Left ventricle myocardium inferior (tissue), 1 donor: ENCODE data around the gene PRF1. TPM values are rescaled to one million over a fixed set of nuclear protein-coding genes. Genes with fewer than 3 reads are reported as not detected.
"Not testable (repeated sequence)": the region's sequence is repeated elsewhere in the genome, so short reads cannot be mapped to it uniquely, and the experiment has no call there.

Experiments used
- DNase-seq: peaks from one replicate; pipeline ENCODE4 v3.0.0-alpha.2; 2020
- H3K27ac ChIP-seq: fragments of 200-600 bp; replicated peaks from 2 replicates; pipeline ENCODE4 v1.8.0; 2021
- H3K27me3 ChIP-seq: fragments of 200-600 bp; 2 replicates; pipeline ENCODE4 v1.8.0; 2021; ENCODE audit warnings: low read depth
- H3K36me3 ChIP-seq: fragments of 200-600 bp; 2 replicates; pipeline ENCODE4 v1.8.0; 2021
- H3K4me1 ChIP-seq: fragments of 200-600 bp; 2 replicates; pipeline ENCODE4 v1.8.0; 2021
- H3K4me3 ChIP-seq: fragments of 200-600 bp; 2 replicates; pipeline ENCODE4 v1.8.0; 2021; ENCODE audit warnings: mild to moderate bottlenecking, moderate library complexity
- H3K9me3 ChIP-seq: fragments of 200-600 bp; replicated peaks from 2 replicates; pipeline ENCODE4 v1.8.0; 2021
- intact Hi-C: fragments of 100-400 bp; cut with micrococcal nuclease; formaldehyde crosslinking; loops from one replicate; pipeline ENCODE4 v1.11.0; 2022
- total RNA-seq: library from RNA; stranded (reverse); fragmentation: NEBNext Ultra II Directional; extraction: Animal tissue kit (Norgen Biotek cat#: 25700); gene quantifications from one replicate; pipeline ENCODE4 v1.2.1, GENCODE V29; 2021
- TF ChIP-seq, protein P1 (sequence below): fragments of 200-600 bp; IDR thresholded peaks from 2 replicates; pipeline ENCODE4 v1.8.0; 2021; ENCODE audit warnings: antibody characterized with exemption, mild to moderate bottlenecking, borderline replicate concordance
- donor health status: DM: no; HTN: yes; CAD: no; lungs with severe emphysema.

PRF1 gene
- total RNA-seq, 1 donor from 2014 or later: 2.6 TPM

DNA sequence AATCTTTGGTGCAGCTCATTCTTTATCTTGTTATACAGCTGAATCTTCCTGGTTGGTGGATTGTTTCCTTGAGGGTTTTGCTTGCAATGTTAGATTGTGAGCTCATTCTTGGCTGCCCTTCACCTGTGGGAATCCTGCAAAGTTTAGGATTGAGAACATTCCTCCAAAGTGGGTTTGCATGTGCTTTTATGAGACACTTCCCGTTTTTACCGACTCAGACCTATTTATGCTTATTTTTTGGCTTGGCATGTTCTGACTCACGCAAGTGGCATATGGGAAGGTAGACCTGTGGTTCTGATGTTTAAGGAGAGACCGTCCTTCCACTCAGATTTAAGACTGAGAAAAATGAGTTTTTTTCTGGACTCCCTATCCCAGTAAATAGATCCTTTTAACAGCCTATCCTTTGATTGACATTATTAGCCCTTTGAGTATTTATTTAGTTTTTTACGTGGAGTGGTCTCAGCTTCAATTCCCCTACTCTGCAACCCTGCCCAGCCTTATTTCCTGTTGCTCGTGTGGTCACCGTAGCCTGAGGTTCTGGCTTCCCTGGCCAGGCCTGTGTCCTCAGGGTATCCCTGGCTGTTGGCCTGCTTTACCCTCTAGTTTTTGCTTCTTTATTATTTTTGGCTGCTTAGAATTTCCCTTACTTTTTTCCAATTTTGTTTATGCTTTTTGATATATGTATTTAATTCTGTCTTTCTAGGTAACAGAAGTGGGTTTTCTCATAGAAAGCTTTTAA is 13.4 kb upstream of the PRF1 start:
- H3K27ac ChIP-seq: no peak overlapping the region
- TF ChIP-seq, protein P1, sequence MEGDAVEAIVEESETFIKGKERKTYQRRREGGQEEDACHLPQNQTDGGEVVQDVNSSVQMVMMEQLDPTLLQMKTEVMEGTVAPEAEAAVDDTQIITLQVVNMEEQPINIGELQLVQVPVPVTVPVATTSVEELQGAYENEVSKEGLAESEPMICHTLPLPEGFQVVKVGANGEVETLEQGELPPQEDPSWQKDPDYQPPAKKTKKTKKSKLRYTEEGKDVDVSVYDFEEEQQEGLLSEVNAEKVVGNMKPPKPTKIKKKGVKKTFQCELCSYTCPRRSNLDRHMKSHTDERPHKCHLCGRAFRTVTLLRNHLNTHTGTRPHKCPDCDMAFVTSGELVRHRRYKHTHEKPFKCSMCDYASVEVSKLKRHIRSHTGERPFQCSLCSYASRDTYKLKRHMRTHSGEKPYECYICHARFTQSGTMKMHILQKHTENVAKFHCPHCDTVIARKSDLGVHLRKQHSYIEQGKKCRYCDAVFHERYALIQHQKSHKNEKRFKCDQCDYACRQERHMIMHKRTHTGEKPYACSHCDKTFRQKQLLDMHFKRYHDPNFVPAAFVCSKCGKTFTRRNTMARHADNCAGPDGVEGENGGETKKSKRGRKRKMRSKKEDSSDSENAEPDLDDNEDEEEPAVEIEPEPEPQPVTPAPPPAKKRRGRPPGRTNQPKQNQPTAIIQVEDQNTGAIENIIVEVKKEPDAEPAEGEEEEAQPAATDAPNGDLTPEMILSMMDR: no peak
- H3K4me3 ChIP-seq: no peak overlapping the region
- H3K36me3 ChIP-seq: no peaks in the 10 kb centered on the region
- peaks cover 5% of the 10 kb centered on the region for H3K4me1 ChIP-seq
- H3K27me3 ChIP-seq: no peaks in the 10 kb centered on the region
- no peak for DNase-seq
- peaks cover 20% of the 10 kb centered on the region for H3K9me3 ChIP-seq
- intact Hi-C loops: no loop called here

DNA sequence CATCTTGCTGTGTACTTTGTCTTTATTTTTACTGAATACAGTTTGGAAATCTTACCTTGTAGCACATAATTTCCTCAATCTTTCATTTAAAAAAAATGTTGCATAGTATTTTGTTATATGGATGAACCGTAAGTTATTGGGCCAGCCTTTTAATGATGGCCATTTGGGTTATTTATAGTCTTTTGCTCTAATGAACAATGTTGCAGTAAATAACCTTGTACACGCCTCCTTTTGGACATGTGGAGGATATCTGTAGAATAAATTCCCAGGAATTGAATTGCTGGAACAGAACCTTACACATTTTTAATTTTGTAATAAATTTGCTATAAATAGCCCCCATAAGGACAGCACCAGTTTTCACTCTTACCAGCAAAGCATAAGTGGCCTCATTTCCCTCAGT is 12.7 kb upstream of the PRF1 start:
- intact Hi-C loops: no loop called here
- TF ChIP-seq, protein P1: no peak
- no peak for DNase-seq
- Histone ChIP-seq H3K4me1 (peaks cover 5% of the 10 kb centered on the region), H3K4me3 (no peak overlapping the region), H3K27me3 (no peaks in the 10 kb centered on the region), H3K9me3 (peaks cover 14% of the 10 kb centered on the region), H3K36me3 (no peaks in the 10 kb centered on the region), H3K27ac (no peak overlapping the region)

DNA sequence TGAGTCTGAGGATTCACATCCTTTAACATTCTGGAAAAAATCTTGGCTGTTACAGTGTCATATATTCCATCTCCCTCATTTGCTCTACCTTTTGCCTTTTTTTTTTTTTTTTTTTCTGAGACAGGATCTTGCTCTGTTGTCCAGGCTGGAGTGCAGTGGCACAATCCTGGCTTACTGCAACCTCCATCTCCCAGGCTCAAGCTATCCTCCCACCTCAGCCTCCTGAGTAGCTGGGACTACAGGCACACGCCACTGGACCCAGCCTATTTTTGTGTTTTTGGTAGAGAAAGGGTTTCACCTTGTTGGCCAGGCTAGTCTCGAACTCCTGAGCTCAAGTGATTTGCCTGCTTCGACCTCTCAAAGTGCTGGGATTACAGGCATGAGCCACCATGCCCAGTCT is 11.8 kb upstream of the PRF1 start:
- intact Hi-C loops: not testable (repeated sequence)

DNA sequence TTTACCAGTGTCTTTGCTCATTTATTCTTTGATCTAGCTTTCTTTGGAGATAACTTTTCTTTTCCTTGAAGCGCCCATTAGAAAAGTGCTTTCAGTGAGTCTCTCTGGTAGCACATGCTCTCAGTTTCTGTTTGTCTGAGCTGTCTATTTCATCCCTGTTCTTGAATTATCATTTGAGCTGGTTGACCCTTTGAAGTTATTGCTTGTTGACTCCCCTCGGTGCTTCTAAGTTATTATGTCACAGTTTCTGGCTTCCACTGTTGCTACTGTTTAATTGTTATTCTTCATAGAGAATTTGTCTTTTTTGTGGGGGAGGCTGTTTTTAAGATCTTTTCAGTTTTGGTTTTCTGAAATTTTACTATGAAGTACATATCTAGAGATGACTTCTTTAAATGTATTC is 11.4 kb upstream of the PRF1 start:
- Histone ChIP-seq H3K27me3 (no peaks in the 10 kb centered on the region), H3K4me3 (no peak overlapping the region), H3K27ac (no peak overlapping the region), H3K36me3 (no peaks in the 10 kb centered on the region), H3K4me1 (peaks cover 5% of the 10 kb centered on the region), H3K9me3 (peaks cover under 1% of the 10 kb centered on the region)
- TF ChIP-seq, protein P1: no peak
- intact Hi-C loops: no loop called here
- DNase-seq: no peak

More for the DNA sequence above, 11.8 kb upstream of the PRF1 start:
- not testable (repeated sequence) for H3K9me3 ChIP-seq, H3K4me1 ChIP-seq, H3K27ac ChIP-seq, DNase-seq, H3K4me3 ChIP-seq, H3K36me3 ChIP-seq, H3K27me3 ChIP-seq

DNA sequence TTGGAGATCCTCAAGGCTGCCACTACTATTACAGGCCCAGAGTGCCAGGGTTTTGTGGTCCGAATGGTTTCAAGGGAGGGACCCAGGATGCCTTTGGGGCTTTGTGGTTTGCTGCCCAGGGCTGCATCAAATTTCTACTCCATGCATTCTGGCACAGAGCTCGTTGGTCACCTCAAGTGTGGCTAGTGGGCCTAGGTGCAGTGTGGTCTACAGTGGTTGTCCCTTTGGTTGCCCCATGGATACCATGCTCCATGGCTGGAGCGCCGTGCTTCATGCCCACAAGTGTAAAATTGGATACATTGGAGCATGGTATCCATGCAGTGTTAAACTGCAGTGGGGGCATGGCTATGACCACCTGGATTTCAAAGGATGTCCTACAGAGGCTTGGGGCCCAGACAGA is 5.4 kb upstream of the PRF1 start:
- H3K36me3 ChIP-seq: no peaks in the 10 kb centered on the region
- no peak overlapping the region for H3K27ac ChIP-seq
- no peaks in the 10 kb centered on the region for H3K27me3 ChIP-seq
- H3K4me1 ChIP-seq: no peaks in the 10 kb centered on the region
- H3K4me3 ChIP-seq: no peak overlapping the region
- H3K9me3 ChIP-seq: no peaks in the 10 kb centered on the region
- TF ChIP-seq, protein P1: no peak
- DNase-seq: no peak
- intact Hi-C loops: no loop called here

DNA sequence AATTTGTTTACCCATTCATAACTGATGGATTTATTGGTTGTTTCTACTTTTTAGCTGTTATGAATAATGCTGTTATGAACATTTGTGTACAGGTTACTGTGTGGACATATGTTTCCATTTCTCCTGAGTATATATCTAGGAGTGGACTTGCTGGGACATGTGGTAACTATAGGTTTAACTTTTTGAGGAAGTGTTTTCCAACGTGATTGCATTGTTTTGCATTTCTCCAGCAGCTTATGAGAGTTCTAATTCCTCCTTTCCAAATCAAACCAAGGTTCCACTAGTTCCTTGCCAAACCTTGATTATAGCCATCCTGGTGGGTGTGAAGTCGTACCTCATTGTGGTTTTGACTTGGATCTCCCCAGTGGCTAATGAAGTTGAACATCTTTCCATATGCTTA is 2.6 kb upstream of the PRF1 start:
- H3K4me1 ChIP-seq: no peaks in the 10 kb centered on the region
- H3K27me3 ChIP-seq: no peaks in the 10 kb centered on the region
- H3K36me3 ChIP-seq: no peaks in the 10 kb centered on the region
- no peaks in the 10 kb centered on the region for H3K9me3 ChIP-seq
- H3K27ac ChIP-seq: no peak overlapping the region
- H3K4me3 ChIP-seq: no peak overlapping the region
- intact Hi-C loops: no loop called here
- TF ChIP-seq, protein P1: no peak
- DNase-seq: no peak
